K562 (cell line): ENCODE results near the gene LDB1. TPM values are rescaled to one million over a fixed set of nuclear protein-coding genes. Genes with fewer than 3 reads are reported as not detected.

Experiments
- ATAC-seq: fragments of 200-7000 bp; cut with Tn5 transposase; 3 replicates; pipeline ENCODE4 v1.9.1; 2020; ENCODE audit warnings: moderate library complexity
- BruUV-seq: library from RNA; stranded (reverse); fragments of 400-500 nt; replicated peaks from 2 replicates; lab custom pipeline; 2021; lab: Mats Ljungman, UMichigan
- CTCF ChIA-PET: fragments of 300-600 bp; formaldehyde crosslinking; extraction: SDS; loops from one replicate; lab custom pipeline; 2021; ENCODE audit warnings: low intra/inter-chr PET ratio; lab: Yijun Ruan, JAX
- POLR2A ChIA-PET: fragments of 300-600, 350-650 bp; sonication (Branson Sonifier 250); formaldehyde crosslinking; extraction: SDS; loops from one replicate; lab custom pipeline; 2021; ENCODE audit warnings: antibody characterized with exemption, inconsistent platforms; lab: Yijun Ruan, JAX
- DNase-seq, 4 experiments: peaks; one replicate each; pipeline versions ENCODE4 v3.0.0 to v3.0.0-alpha.2; 2011 to 2018; ENCODE audit warnings: low spot score in 3 of 4, mixed read lengths in 3 of 4; ENCODE audit errors: extremely low read depth in 1 of 4
- FAIRE-seq: peaks from 2 replicates; lab custom pipeline; 2011; peaks lifted over from hg19 to GRCh38; lab: Jason Lieb, UNC
- H2AFZ ChIP-seq: 2 replicates; pipeline ENCODE4 v1.6.0; 2011; ENCODE audit warnings: low read depth, low read length, control low read depth, inconsistent platforms
- H3K27ac ChIP-seq: fragments of 200-600 bp; 3 replicates; pipeline ENCODE4 v1.8.0; 2011; ENCODE audit warnings: low read depth, mild to moderate bottlenecking, control low read depth, inconsistent platforms, low read length, moderate library complexity, mixed read lengths; ENCODE audit errors: extremely low read depth
- H3K27me3 ChIP-seq, 2 experiments: fragments of 300-600 bp in 1 of 2; 2 replicates in 1 of 2; 3 replicates in 1 of 2; pipeline versions ENCODE4 v1.6.0 to v1.8.0; 2011; ENCODE audit warnings: inconsistent platforms in 2 of 2, low read length in 2 of 2, mild to moderate bottlenecking in 1 of 2, mixed read lengths in 1 of 2, moderate library complexity in 1 of 2; ENCODE audit not compliant: control insufficient read depth in 2 of 2, insufficient read depth in 2 of 2
- H3K36me3 ChIP-seq: fragments of 300-600 bp; 3 replicates; pipeline ENCODE4 v1.8.0; 2011; ENCODE audit warnings: mild to moderate bottlenecking, low read length, inconsistent platforms; ENCODE audit not compliant: control insufficient read depth, insufficient read depth
- H3K4me1 ChIP-seq, 2 experiments: fragments of 200-600 bp in 1 of 2; replicated peaks in 1 of 2; 2 replicates in 1 of 2; 3 replicates in 1 of 2; pipeline versions ENCODE4 v1.5.1 to v1.8.0; 2011; ENCODE audit warnings: inconsistent platforms in 2 of 2, low read length in 2 of 2, mild to moderate bottlenecking in 1 of 2, mixed read lengths in 1 of 2, moderate library complexity in 1 of 2; ENCODE audit not compliant: control insufficient read depth in 2 of 2, insufficient read depth in 2 of 2
- H3K4me2 ChIP-seq: 2 replicates; pipeline ENCODE4 v1.6.1; 2011; ENCODE audit warnings: low read length, control low read depth, inconsistent platforms, mixed read lengths; ENCODE audit not compliant: insufficient read depth
- H3K4me3 ChIP-seq: fragments of 200-600 bp; sonication (generic), shearing (Covaris generic); 2 replicates; pipeline ENCODE4 v1.5.1; 2016; ENCODE audit warnings: control low read depth, inconsistent platforms
- H3K79me2 ChIP-seq: fragments of 200-600 bp; 3 replicates; pipeline ENCODE4 v1.8.0; 2011; ENCODE audit warnings: low read length, inconsistent platforms; ENCODE audit not compliant: control insufficient read depth, insufficient read depth
- H3K9ac ChIP-seq, 2 experiments: 2 replicates each; pipeline versions ENCODE4 v1.6.0 to v1.6.1; 2011; ENCODE audit warnings: low read depth in 2 of 2, low read length in 2 of 2, control low read depth in 1 of 2, inconsistent platforms in 1 of 2, mild to moderate bottlenecking in 1 of 2, mixed read lengths in 1 of 2; ENCODE audit not compliant: insufficient read depth in 1 of 2
- H3K9me1 ChIP-seq: one replicate; pipeline ENCODE4 v1.6.0; 2011; ENCODE audit warnings: inconsistent platforms, mild to moderate bottlenecking, low read length, moderate library complexity; ENCODE audit not compliant: control insufficient read depth, insufficient read depth
- H3K9me3 ChIP-seq: replicated peaks from 2 replicates; pipeline ENCODE4 v1.5.1; 2011; ENCODE audit warnings: low read depth, low read length, inconsistent platforms; ENCODE audit not compliant: control insufficient read depth, insufficient read depth
- H4K20me1 ChIP-seq: replicated peaks from 2 replicates; pipeline ENCODE4 v1.6.1; 2011; ENCODE audit warnings: low read length, inconsistent platforms, mixed read lengths; ENCODE audit not compliant: control insufficient read depth, insufficient read depth
- C11orf30 ChIP-seq: fragments of 450-650 bp; IDR thresholded peaks from 2 replicates; pipeline ENCODE4 v1.6.1; 2016; ENCODE audit warnings: low read depth, mild to moderate bottlenecking
- CREB1 ChIP-seq, 2 experiments: sonication (generic) in 1 of 2; formaldehyde crosslinking in 1 of 2; IDR thresholded peaks; 2 replicates each; pipeline versions ENCODE4 v1.6.1 to v1.8.0; 2012 to 2022; ENCODE audit warnings: inconsistent platforms in 1 of 2, mild to moderate bottlenecking in 1 of 2, missing genetic modification reagents in 1 of 2, moderate library complexity in 1 of 2
- GABPB2 ChIP-seq: fragments of 250-450 bp; sonication (Bioruptor Pico); conservative IDR thresholded peaks from 2 replicates; pipeline ENCODE4 v1.5.1; 2021; ENCODE audit warnings: mild to moderate bottlenecking
- GATAD2A ChIP-seq: fragments of 450-650 bp; IDR thresholded peaks from 2 replicates; pipeline ENCODE4 v1.6.1; 2017
- GTF2E2 ChIP-seq: fragments of 200-800 bp; sonication (Bioruptor generic); IDR thresholded peaks from 2 replicates; pipeline ENCODE4 v1.6.1; 2016; ENCODE audit warnings: missing genetic modification characterization, missing compliant biosample characterization
- MCM3 ChIP-seq: fragments of 450-650 bp; IDR thresholded peaks from 2 replicates; pipeline ENCODE4 v1.6.1; 2016
- NR2C2 ChIP-seq, 2 experiments: fragments of 200-800 bp in 1 of 2; sonication (Bioruptor generic) in 1 of 2; sonication (generic) in 1 of 2; formaldehyde crosslinking in 1 of 2; IDR thresholded peaks; 2 replicates each; pipeline versions ENCODE4 v1.6.1 to v1.8.0; 2016 to 2022; ENCODE audit warnings: mild to moderate bottlenecking in 1 of 2, missing compliant biosample characterization in 1 of 2, missing genetic modification characterization in 1 of 2, missing genetic modification reagents in 1 of 2
- PHB ChIP-seq: fragments of 250-450 bp; sonication (Bioruptor Pico); IDR thresholded peaks from 2 replicates; pipeline ENCODE4 v1.5.0; 2021
- SNRNP70 ChIP-seq: fragments of 200-400 bp; formaldehyde crosslinking; optimal IDR thresholded peaks from 2 replicates; pipeline ENCODE3; 2017; ENCODE audit warnings: low read depth, low read length
- STAT5B ChIP-seq: fragments of 250-450 bp; sonication (Bioruptor Pico); IDR thresholded peaks from 2 replicates; pipeline ENCODE4 v1.8.0; 2021; ENCODE audit warnings: mild to moderate bottlenecking, inconsistent platforms
- ZNF253 ChIP-seq: fragments of 250-450 bp; sonication (Bioruptor Pico); conservative IDR thresholded peaks from 2 replicates; pipeline ENCODE4 v1.6.1; 2021; ENCODE audit warnings: mild to moderate bottlenecking
- ZNF316 ChIP-seq: fragments of 450-650 bp; IDR thresholded peaks from 2 replicates; pipeline ENCODE4 v1.6.1; 2016
- ZNF324 ChIP-seq: fragments of 250-450 bp; sonication (Bioruptor Pico); IDR thresholded peaks from 2 replicates; pipeline ENCODE4 v1.4.0; 2020; ENCODE audit warnings: mild to moderate bottlenecking
- ZNF583 ChIP-seq: fragments of 250-450 bp; sonication (Bioruptor Pico); IDR thresholded peaks from 2 replicates; pipeline ENCODE4 v1.4.0; 2020
- WGBS: fragments of 100-300 bp; shearing (Covaris generic); methylation state at CpG from one replicate; pipeline ENCODE4 v1.1.6; 2016; ENCODE audit warnings: low coverage, mixed read lengths; ENCODE audit not compliant: insufficient coverage; ENCODE audit errors: missing lambda C conversion rate; 5-methylcytosine and 5-hydroxymethylcytosine counted together
- in situ Hi-C: fragments of 300-500 bp; cut with MboI; formaldehyde crosslinking; loops from 4 replicates; pipeline ENCODE4 v1.15.0; 2018; ENCODE audit warnings: inconsistent platforms, mixed read lengths
- intact Hi-C: fragments of 100-400 bp; cut with micrococcal nuclease; formaldehyde crosslinking; loops from 2 replicates; pipeline ENCODE4 v1.14.2; 2022
- polyA plus RNA-seq, 8 experiments: library from polyadenylated mRNA; depleted of rRNA in 4 of 8; stranded (reverse) in 5 of 8; unstranded in 3 of 8; fragments of >200 nt; fragmentation: Nextera tagmentation in 2 of 8; fragmentation: Illumina TruSeq in 1 of 8; extraction: Ambion mirVana in 2 of 8; extraction: Trizol in 1 of 8; gene quantifications; 2 replicates each; pipeline versions ENCODE4 v1.2.1 to v1.2.3, GENCODE V29; 2011 to 2014; ENCODE audit warnings: inconsistent platforms in 1 of 8, missing spikeins in 1 of 8
- total RNA-seq, 7 experiments: library from RNA; depleted of rRNA in 6 of 7; stranded (reverse); fragments of >200 nt in 6 of 7; fragmentation: Illumina TruSeq in 2 of 7; extraction: Trizol in 2 of 7; gene quantifications; 2 replicates each; pipeline versions ENCODE4 v1.2.1 to v1.2.3, GENCODE V29; 2011 to 2021; ENCODE audit warnings: low replicate concordance in 1 of 7
- TF ChIP-seq, protein P1 (sequence below), 2 experiments: fragments of 450-650 bp; IDR thresholded peaks; 2 replicates each; pipeline ENCODE4 v1.6.1; 2018; ENCODE audit warnings: mild to moderate bottlenecking in 2 of 2, low read depth in 1 of 2; ENCODE audit not compliant: partially characterized antibody in 2 of 2
- TF ChIP-seq, protein P2 (sequence below), 3 experiments: IDR thresholded peaks in 2 of 3; conservative IDR thresholded peaks in 1 of 3; 2 replicates each; pipeline ENCODE4 v1.5.1; 2011 to 2012; ENCODE audit warnings: low read length in 3 of 3, mild to moderate bottlenecking in 3 of 3, control low read depth in 2 of 3, improper control_type of control experiment in 1 of 3, inconsistent platforms in 1 of 3, low read depth in 1 of 3, mixed read lengths in 1 of 3, moderate library complexity in 1 of 3; ENCODE audit not compliant: insufficient read depth in 2 of 3

The LDB1 gene
- total and polyA plus RNA-seq, 9 of the 15 experiments (the other 6 are each of a cell fraction or from before 2014, with no cell fraction given) = 1.9 to 137 (median 105) TPM

DNA sequence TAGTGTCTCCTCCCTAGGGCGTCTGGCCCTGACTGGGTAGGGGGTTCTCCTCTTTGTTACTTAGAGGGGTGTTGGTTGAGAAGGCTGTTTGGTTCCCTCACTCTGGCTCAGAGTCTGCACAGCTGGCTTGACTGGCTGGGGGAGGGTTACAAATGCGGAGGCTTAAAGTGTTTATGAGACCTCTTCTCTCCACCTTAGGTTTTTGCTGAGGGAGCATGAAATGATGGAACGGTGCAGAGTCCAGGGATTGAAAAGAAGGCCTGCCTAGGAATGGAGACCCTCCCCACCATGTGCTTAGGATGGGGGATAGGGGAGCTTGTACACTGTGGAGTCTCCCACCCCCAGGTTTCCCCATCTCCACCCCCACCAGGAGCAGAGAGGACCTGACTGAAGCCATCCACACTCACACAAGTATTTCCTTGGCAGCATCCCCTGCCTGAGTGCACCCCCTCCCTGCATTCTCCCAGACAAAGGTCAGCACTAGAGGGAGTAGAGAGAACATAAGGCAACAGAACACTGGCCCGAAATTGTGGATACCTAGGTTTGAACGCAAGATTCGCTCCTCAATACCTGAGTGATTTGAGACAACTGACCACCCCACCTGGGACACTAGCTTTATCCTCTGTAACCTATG is 1.7 kb upstream of the LDB1 start:
- Histone ChIP-seq H3K4me1 (peaks cover 24 to 40% of the 10 kb centered on the region in 2 experiments), H3K4me2 (peak overlapping the region; percentile 91; the same call in 1 of the 2 replicates), H3K4me3 (no peak overlapping the region), H3K79me2 (peaks cover 45% of the 10 kb centered on the region), H3K27ac (peak overlapping the region; percentile 90; the same call in 1 of the 3 replicates), H3K9ac (peak overlapping the region; percentile 45 to 83; a peak in 2 of 4 replicates), H2AFZ (0 out of 2 replicates have a peak overlapping the region, but pooled peaks have one; percentile 32), H3K9me1 (no peaks in the 10 kb centered on the region), H3K27me3 (no peaks in the 10 kb centered on the region), H3K36me3 (0 out of 3 replicates have a peak, but pooled peaks cover 2% of the 10 kb centered on the region), H4K20me1 (no peaks in the 10 kb centered on the region), H3K9me3 (no peaks in the 10 kb centered on the region)
- FAIRE-seq (peak; percentile 26), ATAC-seq (no peak), DNase-seq (peak in 1 of 4 experiments; percentile 28)
- intact Hi-C loops (no loop called here), in situ Hi-C loops (no loop called here)
- POLR2A ChIA-PET = interaction anchor here (0.6 to 2.7 kb wide), 2 partner anchors 10 to 280 kb away, joined by 4 to 16 read pairs; partner anchors contain the start of gene PPRC1
- BruUV-seq = no TSS peak
- CTCF ChIA-PET = no interaction called here
- TF ChIP-seq NR2C2 (CRISPR knock-in tag; IDR thresholded peaks at IDR 0.05) (no peak), NR2C2 (tag; IDR thresholded peaks at IDR 0.05) (0 out of 2 replicates have a peak, but pooled peaks have one; percentile 14), ZNF316 (peak; percentile 60), PHB (CRISPR knock-in tag) (no peak), ZNF324 (CRISPR knock-in tag) (no peak), MCM3 (no peak), ZNF253 (CRISPR knock-in tag) (no peak), CREB1 (IDR thresholded peaks at IDR 0.05) (no peak), CREB1 (CRISPR knock-in tag; IDR thresholded peaks at IDR 0.05) (no peak), ZNF583 (CRISPR knock-in tag) (no peak), GTF2E2 (tag) (no peak), C11orf30 (peak; percentile 32; the same call in 1 of the 2 replicates), STAT5B (CRISPR knock-in tag) (no peak), GATAD2A (no peak), GABPB2 (CRISPR knock-in tag) (no peak), SNRNP70 (no peak)
- TF ChIP-seq, protein P1, sequence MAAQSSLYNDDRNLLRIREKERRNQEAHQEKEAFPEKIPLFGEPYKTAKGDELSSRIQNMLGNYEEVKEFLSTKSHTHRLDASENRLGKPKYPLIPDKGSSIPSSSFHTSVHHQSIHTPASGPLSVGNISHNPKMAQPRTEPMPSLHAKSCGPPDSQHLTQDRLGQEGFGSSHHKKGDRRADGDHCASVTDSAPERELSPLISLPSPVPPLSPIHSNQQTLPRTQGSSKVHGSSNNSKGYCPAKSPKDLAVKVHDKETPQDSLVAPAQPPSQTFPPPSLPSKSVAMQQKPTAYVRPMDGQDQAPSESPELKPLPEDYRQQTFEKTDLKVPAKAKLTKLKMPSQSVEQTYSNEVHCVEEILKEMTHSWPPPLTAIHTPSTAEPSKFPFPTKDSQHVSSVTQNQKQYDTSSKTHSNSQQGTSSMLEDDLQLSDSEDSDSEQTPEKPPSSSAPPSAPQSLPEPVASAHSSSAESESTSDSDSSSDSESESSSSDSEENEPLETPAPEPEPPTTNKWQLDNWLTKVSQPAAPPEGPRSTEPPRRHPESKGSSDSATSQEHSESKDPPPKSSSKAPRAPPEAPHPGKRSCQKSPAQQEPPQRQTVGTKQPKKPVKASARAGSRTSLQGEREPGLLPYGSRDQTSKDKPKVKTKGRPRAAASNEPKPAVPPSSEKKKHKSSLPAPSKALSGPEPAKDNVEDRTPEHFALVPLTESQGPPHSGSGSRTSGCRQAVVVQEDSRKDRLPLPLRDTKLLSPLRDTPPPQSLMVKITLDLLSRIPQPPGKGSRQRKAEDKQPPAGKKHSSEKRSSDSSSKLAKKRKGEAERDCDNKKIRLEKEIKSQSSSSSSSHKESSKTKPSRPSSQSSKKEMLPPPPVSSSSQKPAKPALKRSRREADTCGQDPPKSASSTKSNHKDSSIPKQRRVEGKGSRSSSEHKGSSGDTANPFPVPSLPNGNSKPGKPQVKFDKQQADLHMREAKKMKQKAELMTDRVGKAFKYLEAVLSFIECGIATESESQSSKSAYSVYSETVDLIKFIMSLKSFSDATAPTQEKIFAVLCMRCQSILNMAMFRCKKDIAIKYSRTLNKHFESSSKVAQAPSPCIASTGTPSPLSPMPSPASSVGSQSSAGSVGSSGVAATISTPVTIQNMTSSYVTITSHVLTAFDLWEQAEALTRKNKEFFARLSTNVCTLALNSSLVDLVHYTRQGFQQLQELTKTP (IDR thresholded peaks at IDR 0.05; ENCODE audit: low read depth in 1 of 2, partially characterized antibody in 2 of 2) = no peak
- TF ChIP-seq, protein P2, sequence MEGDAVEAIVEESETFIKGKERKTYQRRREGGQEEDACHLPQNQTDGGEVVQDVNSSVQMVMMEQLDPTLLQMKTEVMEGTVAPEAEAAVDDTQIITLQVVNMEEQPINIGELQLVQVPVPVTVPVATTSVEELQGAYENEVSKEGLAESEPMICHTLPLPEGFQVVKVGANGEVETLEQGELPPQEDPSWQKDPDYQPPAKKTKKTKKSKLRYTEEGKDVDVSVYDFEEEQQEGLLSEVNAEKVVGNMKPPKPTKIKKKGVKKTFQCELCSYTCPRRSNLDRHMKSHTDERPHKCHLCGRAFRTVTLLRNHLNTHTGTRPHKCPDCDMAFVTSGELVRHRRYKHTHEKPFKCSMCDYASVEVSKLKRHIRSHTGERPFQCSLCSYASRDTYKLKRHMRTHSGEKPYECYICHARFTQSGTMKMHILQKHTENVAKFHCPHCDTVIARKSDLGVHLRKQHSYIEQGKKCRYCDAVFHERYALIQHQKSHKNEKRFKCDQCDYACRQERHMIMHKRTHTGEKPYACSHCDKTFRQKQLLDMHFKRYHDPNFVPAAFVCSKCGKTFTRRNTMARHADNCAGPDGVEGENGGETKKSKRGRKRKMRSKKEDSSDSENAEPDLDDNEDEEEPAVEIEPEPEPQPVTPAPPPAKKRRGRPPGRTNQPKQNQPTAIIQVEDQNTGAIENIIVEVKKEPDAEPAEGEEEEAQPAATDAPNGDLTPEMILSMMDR (IDR thresholded peaks at IDR 0.05 in 2 of 3, conservative IDR thresholded peaks at IDR 0.05 in 1 of 3; ENCODE audit: insufficient read depth in 2 of 3, low read depth in 1 of 3, low read length in 3 of 3) = peak in 1 of 3 experiments; percentile 16; a peak in 1 of 6 replicates
- 68% methylated on average over 5 of the region's 6 CpGs for WGBS
